Stimulated activated naive CD4-positive, alpha-beta T cell treated with Interleukin-2 at 50 U/mL for 16 hours (primary cell): Measurements from ENCODE around the gene SPATS2L.
"Not testable (repeated sequence)": the region's sequence is repeated elsewhere in the genome, so short reads cannot be mapped to it uniquely, and the experiment has no call there.

Experiments used
- DNase-seq: peaks from one replicate; lab custom pipeline; 2025; lab: John Stamatoyannopoulos, UW

SPATS2L gene

DNA sequence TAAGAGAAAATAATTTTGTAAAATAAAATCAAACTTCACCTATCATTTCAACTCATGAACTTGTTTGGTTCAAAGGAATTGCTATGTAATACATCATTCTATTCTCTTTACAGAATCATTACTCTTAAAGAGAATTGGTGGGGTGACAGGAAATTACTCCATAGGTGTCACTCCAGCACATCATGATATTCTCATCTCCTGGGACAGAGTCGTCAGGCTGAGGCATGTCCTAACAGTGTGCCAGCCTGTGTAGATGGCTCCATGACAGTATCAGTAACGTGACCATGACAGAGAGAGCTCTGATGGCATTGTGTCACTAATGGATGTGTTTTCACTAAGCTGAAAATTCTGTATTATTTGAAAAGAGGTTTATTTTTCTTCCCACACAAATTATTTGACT lies 13.9 kb downstream of the SPATS2L start:
- no peak for DNase-seq

DNA sequence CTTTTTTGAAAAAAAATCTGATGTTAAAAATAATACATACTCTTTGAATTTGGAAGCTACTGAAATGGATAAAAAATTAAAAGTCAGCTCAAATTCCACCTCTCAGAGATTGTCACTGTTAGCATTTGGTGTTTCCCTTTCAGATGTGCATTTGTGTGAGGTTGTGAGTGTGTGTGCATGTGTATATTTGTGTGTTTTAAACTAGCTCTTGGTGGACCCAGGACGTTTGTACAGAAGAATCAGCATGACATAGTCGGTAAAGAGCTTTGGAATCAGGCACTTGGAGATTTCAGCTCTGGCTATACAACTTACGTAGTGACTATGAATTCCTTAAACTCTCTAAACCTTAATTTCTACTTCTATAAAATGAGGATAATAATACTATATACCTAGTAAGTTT lies 14.5 kb downstream of the SPATS2L start:
- DNase-seq: no peak

DNA sequence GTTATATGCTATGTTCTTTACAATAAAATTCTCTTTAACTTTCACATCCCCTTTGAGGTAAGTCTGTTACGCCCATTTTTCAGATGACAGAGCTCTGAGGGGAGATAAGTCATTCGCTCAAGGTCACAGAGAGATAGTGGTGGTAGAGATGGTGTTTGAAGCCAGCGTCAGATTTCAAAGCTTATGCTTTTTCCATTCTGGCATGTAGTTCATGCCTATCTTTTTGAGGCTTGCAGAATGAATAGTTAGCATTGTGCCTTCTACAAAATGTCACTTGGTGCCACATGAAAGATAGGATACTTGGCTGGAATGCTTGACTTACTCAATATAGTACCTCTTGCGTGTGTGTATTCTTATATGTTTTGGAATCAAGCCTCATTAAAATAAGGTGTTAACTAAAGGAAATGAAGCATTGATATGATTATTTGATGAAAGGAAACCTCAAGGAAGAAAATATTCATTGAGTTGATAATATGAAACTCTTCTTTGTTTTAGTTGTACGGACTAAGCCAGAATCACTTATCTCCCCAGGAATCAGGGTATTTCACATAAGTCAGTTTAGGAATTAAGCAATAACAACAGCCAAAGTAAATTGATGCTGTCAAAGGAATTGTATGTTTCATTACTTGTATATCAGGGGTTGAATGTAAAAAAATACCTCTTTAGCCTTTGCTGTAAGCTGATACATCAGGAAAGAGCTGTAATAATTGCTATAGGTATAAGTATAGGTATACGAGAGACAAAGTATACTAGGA lies 15.5 kb downstream of the SPATS2L start:
- DNase-seq: no peak

DNA sequence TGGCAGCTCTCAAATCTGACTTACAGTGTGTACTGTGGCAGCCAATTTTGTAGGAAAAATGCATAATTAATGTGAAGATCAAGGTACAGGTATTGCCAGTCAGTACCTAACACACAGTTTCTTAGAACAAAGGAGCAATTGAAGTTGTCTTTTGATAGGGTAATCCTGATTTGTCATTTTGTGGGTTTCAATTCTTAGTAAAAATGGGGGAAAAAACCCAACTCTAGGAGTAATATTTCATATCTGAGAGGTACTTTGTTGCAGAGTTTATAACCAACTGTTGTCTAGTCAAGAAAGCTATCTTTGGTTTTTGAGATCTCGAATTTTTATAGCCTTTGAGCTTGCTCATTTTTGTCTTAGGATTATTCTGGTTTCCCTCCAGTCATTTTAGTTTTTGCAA lies 16.1 kb downstream of the SPATS2L start:
- DNase-seq: no peak

DNA sequence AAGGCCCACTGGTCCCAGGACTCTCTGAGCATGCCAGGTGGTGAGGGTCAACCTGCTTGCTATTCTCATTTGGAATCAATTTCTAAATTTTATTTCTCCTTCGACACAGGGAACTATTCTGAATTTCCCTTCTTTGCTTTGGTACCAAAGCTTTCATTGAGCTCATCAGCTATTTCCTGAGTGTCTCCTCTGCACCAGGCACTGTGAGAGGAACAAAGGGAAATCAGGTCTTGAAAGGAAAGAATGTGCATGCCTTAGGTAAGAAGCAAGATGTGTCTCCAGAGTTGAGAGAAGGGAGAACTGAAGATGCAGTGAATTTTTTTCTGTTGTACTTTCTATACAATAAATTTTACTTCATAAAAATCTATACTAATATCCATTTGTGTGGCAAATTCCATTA lies 17.9 kb downstream of the SPATS2L start:
- no peak for DNase-seq

DNA sequence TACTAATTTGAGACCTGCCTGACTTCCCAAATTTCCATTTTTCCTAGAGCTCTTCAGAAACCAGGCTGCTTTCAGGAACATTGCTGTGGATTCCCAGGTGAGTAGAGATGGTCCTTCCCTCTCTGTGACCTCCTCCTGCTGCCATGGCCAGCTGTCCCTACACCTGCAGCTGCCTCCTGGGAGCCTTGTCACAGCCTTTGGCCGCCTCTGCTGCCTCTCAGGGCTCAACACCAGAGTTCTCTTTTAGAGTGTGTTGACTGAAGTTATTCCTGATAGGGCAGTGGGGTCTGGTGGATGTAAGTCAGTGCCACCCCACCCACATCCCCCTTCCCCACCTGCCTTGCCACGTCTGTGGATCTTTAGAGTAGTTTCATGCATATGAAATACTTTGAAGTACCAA lies 22.9 kb downstream of the SPATS2L start:
- DNase-seq: no peak

DNA sequence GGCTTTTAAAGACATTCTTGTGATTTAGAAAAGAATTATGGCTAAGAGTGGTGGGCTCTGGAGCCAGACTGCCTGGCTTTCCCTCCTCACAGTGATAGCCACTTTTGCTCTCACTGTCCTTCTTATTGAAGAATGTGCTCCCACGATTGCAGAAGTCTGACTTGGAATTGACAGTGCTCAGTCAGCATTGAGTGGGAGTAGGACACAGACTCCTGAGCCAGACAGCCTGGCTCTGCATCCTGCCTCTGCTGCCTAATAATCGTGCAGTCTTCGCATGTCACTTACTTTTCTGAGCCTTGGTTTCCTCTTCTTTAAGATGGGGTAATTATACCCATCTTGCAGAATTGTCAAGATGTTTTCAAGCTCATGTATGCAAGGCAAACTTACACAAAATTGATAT lies 23.3 kb downstream of the SPATS2L start:
- DNase-seq: no peak

DNA sequence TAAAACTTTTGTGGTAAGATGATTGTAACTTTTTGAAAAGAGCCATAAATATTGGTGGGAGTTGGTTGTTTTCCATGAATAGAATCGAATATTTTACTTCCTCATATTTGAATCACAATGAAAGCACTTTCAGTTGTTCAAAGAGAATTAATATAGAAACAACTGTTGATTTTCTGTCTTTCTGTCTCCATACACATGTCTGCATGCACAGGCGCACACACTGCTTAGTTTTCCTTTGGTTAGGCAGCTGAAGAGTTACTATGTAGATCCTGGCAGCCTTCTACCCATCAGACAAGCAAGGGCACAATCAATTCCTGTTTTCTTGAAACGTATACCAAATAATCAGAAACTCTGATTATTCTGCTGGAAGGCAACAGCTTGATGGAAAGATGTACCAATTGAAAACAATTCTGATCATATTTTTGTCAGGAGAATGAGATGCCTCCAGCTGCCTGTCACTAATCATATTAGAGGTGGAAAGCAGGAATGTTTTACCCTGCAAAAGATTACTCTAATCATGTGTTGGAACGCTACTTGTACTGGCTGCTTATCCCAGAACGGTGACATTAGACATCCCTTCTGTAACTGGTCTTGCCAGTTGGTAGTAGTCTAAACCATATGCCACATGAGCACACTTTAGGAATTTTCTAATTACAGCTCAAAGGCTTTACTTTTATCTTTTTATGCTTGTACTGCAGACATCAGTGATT lies 24.0 kb downstream of the SPATS2L start:
- no peak for DNase-seq

DNA sequence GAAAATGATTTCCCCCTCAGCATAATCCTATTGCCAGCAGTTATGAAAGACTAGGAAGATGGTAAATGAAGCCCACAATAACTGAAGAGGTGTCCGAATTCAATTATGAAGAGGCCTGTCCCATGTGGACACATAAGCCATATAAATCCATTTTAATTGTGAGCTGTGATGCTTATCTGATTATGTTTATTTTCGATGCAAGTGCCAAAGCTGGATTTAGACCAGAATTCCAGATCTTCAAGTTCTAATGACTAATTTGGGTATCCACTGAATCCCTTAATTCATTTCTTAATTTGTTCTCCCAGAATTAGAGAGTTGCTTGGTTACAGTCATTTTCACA lies 24.5 kb downstream of the SPATS2L start:
- no peak for DNase-seq

DNA sequence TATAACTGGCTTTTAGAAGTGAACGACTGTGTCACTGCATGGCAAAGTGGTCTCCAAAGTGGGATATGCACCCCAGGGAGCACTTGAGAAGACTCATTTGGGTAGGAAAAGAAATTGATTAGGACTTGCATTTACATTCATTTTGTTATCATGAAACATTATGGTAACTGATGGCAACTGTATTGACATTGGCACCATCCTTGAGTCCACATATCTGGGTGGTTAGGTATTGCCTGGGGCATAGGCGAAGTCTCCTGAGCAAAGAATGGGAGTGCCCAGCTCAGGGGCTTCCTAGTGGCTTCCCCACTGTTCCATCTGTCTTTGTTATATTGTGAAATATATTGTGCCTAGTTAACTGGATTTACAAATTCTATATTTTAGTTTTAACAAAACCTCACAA lies 29.2 kb downstream of the SPATS2L start:
- no peak for DNase-seq

DNA sequence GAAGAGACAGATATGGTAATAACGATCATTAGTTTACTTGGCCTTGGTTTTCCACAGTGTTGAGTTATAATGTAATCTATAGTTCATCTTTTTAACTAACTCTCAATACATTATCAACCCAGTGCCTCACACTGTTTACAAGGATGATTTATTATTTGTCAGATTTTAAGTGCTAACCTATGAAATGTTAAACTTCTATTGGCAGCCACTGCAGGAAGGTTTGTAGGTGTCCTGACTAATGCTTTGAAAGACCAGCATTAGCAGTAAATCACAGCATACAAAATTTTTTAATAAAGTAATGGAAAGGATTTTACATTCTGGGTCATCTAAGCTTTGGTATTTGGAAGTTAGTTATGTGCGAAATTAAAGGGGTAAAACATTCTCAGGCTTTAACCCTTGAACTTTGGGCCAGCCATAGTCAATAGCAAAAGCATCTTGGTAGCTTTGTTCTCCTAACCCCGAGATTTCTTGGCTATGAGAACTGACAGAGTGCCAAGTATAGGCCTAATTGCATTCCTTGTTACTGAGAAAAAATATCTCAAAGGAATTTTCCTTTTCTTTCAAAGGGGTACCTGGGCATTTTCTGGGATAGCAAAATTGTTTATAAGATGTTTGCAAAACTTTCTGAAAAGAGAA lies 30.6 kb downstream of the SPATS2L start:
- no peak for DNase-seq

DNA sequence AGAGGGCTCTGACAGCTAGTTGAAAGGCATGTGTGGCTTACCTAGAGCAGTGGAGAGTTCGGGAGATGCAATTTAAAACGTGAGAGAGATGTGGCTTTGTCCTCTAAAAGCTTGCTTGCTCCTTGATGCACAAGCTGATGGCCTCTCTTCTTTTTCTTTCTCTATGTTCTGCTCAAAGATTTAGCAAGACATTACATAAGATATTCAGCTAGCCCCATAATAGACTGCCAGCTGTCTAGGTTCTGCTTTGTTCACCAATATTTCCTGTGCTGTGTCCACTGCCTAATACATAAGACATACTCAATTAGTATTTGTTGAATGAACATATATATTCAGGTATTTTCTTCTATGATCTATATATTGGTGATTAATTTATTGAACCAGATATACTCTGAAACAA lies 31.1 kb downstream of the SPATS2L start:
- no peak for DNase-seq

DNA sequence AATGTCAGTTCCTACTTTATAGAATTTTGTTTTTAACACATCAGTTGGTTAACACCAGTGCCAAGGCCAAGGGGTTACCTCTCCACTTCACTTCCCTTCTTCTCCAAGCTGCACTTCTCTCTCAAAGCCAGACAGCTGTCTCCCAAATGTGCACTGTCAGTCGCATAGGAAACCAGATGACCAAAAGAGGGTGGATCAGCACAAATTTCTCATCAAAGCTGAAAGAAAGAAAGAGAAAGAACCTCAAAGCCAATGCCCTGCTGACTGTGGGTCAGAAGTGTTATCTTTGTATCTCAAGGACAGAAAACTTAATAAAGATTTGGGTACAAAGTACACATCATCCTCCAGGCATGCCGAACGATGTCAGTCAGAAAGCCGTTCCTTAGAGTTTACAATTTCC lies 32.2 kb downstream of the SPATS2L start:
- no peak for DNase-seq

DNA sequence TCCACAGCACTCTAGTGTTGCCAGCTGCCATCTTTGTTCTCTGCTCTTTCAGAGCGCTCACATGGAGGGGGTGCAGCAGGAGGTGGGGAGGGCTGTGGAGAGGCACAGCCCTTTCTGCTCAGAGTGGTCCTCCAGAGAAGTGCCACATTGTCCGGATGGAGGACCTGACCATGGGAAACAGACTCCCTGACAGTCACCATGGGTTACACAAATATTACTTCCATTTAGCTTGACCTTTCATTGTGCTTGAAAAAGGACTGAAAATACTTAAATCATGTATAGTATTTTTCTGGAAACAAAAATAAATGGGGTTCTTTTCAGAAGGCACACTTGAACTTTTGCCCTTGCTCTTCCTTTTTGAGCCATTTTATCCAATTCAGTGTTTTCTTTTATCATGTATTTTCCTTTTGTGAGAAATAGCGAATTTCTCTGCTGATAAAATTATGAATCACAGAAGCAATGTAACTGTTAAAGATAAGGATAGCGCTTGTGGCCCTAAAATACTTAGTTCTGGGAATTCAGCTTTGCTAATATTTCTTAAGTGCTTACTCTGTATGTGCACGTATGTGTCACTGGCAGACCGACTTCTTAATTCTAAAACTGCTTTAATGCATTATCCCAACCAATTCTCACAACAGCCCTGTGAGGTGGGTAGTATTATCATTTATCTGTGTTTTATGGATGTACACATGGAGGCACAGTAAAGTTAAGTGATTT lies 34.2 kb downstream of the SPATS2L start:
- DNase-seq: no peak

DNA sequence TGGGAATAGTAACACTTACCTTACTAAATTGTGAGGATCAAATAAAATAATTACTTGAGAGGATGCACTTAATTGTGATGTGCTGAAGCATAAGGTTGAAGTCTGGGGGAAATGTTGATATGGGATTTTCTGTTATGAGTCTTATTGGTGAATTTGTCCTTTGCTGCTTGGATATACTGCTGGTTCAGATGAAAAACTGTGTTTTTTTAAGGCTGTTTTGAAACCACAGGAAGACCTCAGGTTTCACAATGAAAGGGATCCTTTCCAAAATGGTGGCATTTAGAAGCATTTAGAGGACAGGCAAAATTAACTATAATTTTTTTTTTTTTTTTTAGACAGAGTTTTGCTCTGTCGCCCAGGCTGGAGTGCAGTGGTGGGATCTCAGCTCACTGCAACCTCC lies 34.9 kb downstream of the SPATS2L start:
- no peak for DNase-seq

DNA sequence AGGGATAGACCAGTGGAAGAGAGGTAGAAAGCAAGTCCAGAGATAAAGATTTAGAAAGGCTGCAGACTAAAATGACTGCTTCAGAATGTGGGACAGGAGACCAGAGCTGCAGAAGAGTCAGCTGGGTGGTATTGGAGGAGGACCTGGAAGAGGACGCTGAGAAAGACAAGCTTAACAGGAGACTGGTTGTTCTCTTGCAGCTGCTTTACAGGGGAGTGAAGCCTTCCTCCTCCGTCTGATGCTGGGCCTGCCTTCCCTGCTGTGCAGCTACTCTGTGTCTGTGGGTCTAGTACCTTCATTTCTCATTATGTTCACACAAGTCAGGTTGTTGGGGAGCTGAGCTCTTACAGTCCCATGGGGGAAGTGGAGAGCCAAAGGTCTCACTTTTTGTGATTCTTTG lies 35.7 kb downstream of the SPATS2L start:
- no peak for DNase-seq

DNA sequence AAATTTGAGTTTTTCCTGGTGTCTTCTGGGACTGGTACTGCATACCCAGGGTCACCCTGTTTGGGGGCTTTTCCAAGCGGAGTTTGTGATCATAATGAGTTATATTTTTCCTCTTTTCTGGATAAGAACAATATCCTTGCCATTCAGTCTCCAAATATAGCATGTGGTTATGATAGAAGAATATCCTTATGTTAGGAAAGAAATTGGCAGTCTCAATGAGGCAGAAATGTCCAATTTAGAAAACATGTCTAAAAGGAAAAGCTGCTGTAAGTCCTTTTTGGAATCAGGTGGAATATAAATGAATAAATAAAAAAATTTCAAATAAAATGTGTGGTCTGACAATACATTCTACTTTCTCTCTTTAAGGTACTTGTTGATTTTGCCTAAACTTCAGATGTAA lies 36.2 kb downstream of the SPATS2L start:
- no peak for DNase-seq

DNA sequence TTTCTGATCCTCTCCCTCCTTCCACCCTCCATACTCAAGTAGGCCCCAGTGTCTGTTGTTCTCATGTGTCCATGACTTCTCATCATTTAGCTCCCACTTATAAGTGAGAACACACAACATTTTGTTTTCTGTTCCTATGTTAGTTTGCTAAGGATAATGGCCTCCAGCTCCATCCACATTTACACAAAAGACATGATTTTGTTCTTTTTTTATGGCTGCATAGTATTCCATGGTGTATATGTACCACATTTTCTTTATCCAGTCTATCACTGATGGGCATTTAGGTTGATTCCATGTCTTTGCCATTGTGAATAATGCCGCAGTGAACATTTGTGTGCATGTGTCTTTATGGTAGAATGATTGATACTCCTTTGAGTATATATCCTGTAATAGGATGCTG lies 37.7 kb downstream of the SPATS2L start:
- DNase-seq: not testable (repeated sequence)

DNA sequence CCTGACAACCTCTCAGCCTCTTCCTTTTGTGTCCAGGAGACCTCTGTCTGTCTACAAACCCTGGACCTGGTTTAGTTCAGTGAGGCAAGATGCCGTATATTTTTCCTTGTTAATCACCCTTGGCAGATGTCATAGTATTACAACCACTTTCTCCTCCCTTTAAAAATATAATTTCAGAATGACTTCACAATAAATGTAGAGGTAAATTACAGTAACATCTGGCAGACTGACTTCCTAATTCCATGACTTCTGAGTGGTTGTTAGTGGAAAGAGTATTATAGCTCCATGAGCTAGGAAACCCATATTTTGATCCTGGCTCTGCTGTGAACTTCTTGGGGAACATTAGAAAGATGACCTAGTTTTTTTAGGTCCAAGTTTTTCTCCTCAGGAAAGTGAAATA lies 39.5 kb downstream of the SPATS2L start:
- DNase-seq: no peak

DNA sequence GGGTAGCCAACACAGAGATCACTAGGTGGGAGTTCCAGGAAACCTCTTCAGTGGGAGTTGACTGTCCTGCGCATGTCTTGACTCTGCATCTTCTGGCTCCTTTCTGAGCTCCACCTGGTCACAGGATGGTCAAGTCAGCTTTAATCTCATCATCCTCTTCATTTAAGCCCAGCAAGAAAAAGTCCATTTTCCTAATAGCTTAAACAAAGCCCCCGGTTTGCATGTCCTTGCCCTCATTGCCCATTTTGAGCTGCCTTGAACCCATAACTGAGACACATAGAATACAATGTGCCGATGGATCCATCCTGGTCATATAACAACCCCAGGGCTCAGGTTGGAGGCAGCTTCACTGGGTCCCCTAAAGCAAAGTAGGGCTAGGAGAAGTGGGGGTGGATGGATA lies 40.8 kb downstream of the SPATS2L start:
- DNase-seq: no peak

DNA sequence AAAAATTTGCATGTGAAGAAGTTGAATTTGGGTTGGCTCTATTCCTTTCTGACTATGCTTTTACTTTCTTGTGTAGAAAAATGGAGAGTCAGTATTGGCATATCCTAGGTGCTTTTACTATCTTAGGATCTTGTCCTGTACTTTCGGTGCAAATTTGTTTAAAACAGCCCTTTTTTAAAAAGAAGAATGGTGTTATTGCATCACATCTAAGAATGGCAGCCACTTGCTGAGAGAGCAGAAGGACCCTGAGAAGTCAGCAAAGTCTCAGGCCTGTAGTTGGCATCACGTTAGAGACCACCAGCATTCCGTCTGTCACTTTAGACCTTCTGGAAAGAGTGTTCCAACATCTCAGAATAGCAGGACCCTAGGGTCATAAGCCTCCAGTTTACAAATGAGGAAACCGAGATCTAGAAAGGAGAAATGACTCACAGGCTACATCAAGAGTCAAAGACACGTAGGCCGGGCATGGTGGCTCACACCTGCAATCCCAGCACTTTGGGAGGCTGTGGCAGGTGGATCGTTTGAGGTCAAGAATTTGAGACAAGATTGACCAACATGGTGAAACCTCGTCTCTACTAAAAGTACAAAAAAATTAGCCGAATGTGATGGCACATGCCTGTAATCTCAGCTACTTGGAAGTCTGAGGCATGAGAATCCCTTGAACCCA lies 42.5 kb downstream of the SPATS2L start:
- DNase-seq: no peak

DNA sequence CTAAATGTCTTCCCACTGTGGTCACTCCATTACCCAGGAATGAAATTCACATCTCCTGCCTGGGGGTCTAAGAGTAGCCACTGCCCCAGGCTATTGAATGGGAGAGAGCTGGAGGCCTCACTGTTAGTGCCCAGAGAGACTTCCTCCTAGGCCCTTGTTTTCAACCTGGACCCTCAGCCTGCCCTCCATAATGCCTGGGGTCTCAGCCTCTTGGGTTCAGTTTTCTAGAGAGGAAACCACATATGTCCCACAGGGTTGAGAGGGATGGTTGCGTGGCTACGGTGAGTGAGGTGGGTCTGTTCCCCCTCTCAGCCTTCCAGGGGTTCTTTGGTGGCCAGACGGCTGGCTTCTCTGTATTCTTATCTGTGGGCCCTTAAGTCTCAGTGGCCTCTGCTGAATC lies 43.4 kb downstream of the SPATS2L start:
- no peak for DNase-seq
